ENCODE measurements around the gene COL5A1.

The COL5A1 gene

DNA sequence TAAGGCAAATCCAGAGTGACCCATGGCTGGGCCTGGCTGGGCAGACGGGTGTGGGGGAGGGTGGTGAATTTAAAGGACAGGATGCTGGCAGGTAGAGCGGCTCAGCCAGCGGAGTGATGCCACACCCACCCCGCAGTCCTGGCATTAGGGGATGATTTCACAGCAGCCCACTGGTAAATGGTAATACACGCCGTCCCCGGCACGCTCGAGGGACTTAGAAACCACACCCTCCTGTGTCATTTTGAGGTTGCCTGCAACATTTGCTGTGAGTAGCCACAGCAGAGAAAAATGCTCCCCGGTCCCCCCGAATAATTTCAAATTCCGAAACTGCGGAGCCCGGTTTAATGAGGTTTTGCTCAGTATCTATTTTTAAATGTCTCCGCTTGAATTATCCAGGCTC, 167.7 kb downstream of the COL5A1 start:
- Histone ChIP-seq H3K27ac (ENCODE audit: poor library complexity, severe bottlenecking) (no peak overlapping the region), H3K9me3 (ENCODE audit: severe bottlenecking) (no peaks in the 10 kb centered on the region), H3K4me3 (ENCODE audit: severe bottlenecking) (no peak overlapping the region), H3K4me1 (ENCODE audit: insufficient read depth, poor library complexity, severe bottlenecking) (no peaks in the 10 kb centered on the region), H3K27me3 (ENCODE audit: insufficient read depth, poor library complexity, severe bottlenecking) (no peaks in the 10 kb centered on the region), H3K36me3 (ENCODE audit: low read depth) (peaks cover 12% of the 10 kb centered on the region)
- DNase-seq (ENCODE audit: low spot score): no peak
- ATAC-seq (ENCODE audit: low read depth): no peak
- TF ChIP-seq, protein P1, sequence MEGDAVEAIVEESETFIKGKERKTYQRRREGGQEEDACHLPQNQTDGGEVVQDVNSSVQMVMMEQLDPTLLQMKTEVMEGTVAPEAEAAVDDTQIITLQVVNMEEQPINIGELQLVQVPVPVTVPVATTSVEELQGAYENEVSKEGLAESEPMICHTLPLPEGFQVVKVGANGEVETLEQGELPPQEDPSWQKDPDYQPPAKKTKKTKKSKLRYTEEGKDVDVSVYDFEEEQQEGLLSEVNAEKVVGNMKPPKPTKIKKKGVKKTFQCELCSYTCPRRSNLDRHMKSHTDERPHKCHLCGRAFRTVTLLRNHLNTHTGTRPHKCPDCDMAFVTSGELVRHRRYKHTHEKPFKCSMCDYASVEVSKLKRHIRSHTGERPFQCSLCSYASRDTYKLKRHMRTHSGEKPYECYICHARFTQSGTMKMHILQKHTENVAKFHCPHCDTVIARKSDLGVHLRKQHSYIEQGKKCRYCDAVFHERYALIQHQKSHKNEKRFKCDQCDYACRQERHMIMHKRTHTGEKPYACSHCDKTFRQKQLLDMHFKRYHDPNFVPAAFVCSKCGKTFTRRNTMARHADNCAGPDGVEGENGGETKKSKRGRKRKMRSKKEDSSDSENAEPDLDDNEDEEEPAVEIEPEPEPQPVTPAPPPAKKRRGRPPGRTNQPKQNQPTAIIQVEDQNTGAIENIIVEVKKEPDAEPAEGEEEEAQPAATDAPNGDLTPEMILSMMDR (IDR thresholded peaks at IDR 0.05; ENCODE audit: poor library complexity, severe bottlenecking): no peak

- Histone ChIP-seq H3K4me3 (ENCODE audit: severe bottlenecking) (no peak overlapping the region), H3K27ac (ENCODE audit: poor library complexity, severe bottlenecking) (no peak overlapping the region), H3K9me3 (ENCODE audit: severe bottlenecking) (no peaks in the 10 kb centered on the region), H3K4me1 (ENCODE audit: insufficient read depth, poor library complexity, severe bottlenecking) (no peaks in the 10 kb centered on the region), H3K27me3 (ENCODE audit: insufficient read depth, poor library complexity, severe bottlenecking) (no peaks in the 10 kb centered on the region), H3K36me3 (ENCODE audit: low read depth) (peaks cover 18% of the 10 kb centered on the region)
- DNase-seq (ENCODE audit: low spot score): no peak
- ATAC-seq (ENCODE audit: low read depth): no peak
- TF ChIP-seq, protein P1 (IDR thresholded peaks at IDR 0.05; ENCODE audit: poor library complexity, severe bottlenecking): no peak
Measured at GRCh38 chr9:134809826-134810225, 168.2 kb downstream of the COL5A1 start.

DNA sequence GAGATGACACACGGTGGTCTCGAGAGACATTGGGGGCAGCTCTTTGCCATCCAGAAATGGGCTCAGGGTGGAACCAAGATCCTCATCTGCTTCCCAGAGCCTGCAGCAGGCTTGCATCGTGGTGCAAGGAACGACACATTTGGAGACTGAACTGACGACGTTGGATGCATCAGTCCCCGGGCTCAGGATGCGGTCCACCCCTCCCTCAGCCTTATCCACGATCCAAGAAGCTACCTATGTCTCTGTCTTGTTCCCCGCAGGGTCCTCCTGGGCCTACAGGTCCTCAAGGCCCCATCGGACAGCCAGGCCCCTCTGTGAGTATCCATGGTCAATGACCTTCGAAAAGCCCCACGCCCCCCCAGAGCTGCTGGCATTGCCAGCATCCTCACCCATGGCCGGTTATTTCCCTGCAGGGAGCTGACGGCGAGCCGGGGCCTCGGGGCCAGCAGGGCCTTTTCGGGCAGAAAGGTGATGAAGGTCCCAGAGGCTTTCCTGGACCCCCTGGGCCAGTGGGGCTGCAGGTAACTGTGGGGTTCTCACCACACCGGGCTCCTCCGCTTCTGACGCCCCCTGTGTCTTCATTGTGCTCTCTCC, 169.6 kb downstream of the COL5A1 start:
- H3K9me3 ChIP-seq (ENCODE audit: severe bottlenecking): no peaks in the 10 kb centered on the region
- peaks cover 25% of the 10 kb centered on the region for H3K36me3 ChIP-seq (ENCODE audit: low read depth)
- H3K27ac ChIP-seq (ENCODE audit: poor library complexity, severe bottlenecking): no peak overlapping the region
- no peaks in the 10 kb centered on the region for H3K4me1 ChIP-seq (ENCODE audit: insufficient read depth, poor library complexity, severe bottlenecking)
- DNase-seq (ENCODE audit: low spot score): no peak
- H3K4me3 ChIP-seq (ENCODE audit: severe bottlenecking): no peak overlapping the region
- no peak for ATAC-seq (ENCODE audit: low read depth)
- TF ChIP-seq, protein P1 (IDR thresholded peaks at IDR 0.05; ENCODE audit: poor library complexity, severe bottlenecking): no peak
- H3K27me3 ChIP-seq (ENCODE audit: insufficient read depth, poor library complexity, severe bottlenecking): no peaks in the 10 kb centered on the region

DNA sequence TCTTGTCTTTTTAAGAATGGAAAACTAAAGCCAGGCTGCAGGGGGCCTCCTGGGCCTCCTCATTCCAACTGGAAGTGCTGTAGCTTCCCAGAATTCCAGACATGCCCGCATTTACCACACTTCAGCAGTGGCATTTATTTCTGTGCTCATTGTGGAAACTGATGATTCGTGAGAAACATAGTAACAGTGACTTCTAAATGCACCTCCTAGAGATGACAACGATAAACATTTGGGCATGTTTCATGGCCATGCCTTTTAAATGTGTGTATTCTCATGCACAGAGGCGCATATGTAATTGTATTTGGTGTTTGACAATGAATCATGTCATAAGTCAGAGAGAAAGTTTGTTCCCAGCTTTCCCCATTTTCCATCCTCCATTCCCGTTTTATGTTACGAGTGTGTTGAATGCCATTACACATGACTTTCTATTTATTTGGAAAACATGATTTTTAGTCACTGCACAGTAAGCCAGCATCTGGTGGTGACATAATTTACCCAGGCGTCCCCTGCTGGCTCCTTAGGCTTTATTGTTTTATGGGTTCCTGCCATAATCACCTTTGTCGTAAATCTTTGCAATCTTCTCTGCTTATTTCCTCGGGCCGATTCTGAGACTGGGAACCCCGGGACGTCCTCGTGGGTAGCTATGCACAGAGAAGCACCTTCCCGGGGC, 170.2 kb downstream of the COL5A1 start:
- H3K9me3 ChIP-seq (ENCODE audit: severe bottlenecking): no peaks in the 10 kb centered on the region
- no peak for DNase-seq (ENCODE audit: low spot score)
- no peak overlapping the region for H3K27ac ChIP-seq (ENCODE audit: poor library complexity, severe bottlenecking)

More for the DNA sequence above, 170.2 kb downstream of the COL5A1 start:
- H3K36me3 ChIP-seq (ENCODE audit: low read depth): peaks cover 25% of the 10 kb centered on the region
- H3K27me3 ChIP-seq (ENCODE audit: insufficient read depth, poor library complexity, severe bottlenecking): no peaks in the 10 kb centered on the region
- TF ChIP-seq, protein P1 (IDR thresholded peaks at IDR 0.05; ENCODE audit: poor library complexity, severe bottlenecking): no peak
- no peak overlapping the region for H3K4me3 ChIP-seq (ENCODE audit: severe bottlenecking)
- no peaks in the 10 kb centered on the region for H3K4me1 ChIP-seq (ENCODE audit: insufficient read depth, poor library complexity, severe bottlenecking)
- ATAC-seq (ENCODE audit: low read depth): no peak

Measured in RWPE2 (cell line).